Heart right ventricle (tissue), 16 donors: ENCODE data around the gene ABCB6. TPM values are rescaled to one million over a fixed set of nuclear protein-coding genes. Genes with fewer than 3 reads are reported as not detected.

Source experiments
- ATAC-seq, 8 donors: fragments of 200-7000 bp; cut with Tn5 transposase; one replicate each; pipeline ENCODE4 v1.9.1; 2020; ENCODE audit warnings: mild to moderate bottlenecking in 8 of 8, moderate library complexity in 8 of 8, moderate number of reproducible peaks in 1 of 8
- DNase-seq, 2 donors: peaks; one replicate each; pipeline ENCODE4 v3.0.0-alpha.2; 2020
- H3K27ac ChIP-seq, 10 donors: fragments of 200-600 bp; sonication (generic) in 2 of 10; one replicate each; pipeline versions ENCODE4 v1.5.0 to v1.8.0; 2020 to 2022; ENCODE audit warnings: mild to moderate bottlenecking in 3 of 10
- H3K27me3 ChIP-seq, 7 donors: fragments of 200-600 bp; one replicate each; pipeline ENCODE4 v1.8.0; 2021 to 2022; ENCODE audit warnings: mild to moderate bottlenecking in 2 of 7
- H3K36me3 ChIP-seq, 9 donors: fragments of 200-600 bp; sonication (generic) in 1 of 9; one replicate each; pipeline versions ENCODE4 v1.5.0 to v1.8.0; 2020 to 2022; ENCODE audit warnings: mild to moderate bottlenecking in 2 of 9
- H3K4me1 ChIP-seq, 9 donors: fragments of 200-600 bp; sonication (generic) in 1 of 9; one replicate each; pipeline versions ENCODE4 v1.5.0 to v1.8.0; 2020 to 2022; ENCODE audit warnings: mild to moderate bottlenecking in 4 of 9
- H3K4me3 ChIP-seq, 10 donors: fragments of 200-600 bp; sonication (generic) in 2 of 10; one replicate each; pipeline versions ENCODE4 v1.5.0 to v1.8.0; 2020 to 2022; ENCODE audit warnings: mild to moderate bottlenecking in 7 of 10, moderate library complexity in 2 of 10
- H3K9me3 ChIP-seq, 11 donors: fragments of 200-600 bp in 10 of 11; sonication (generic) in 2 of 11; one replicate each; pipeline versions ENCODE4 v1.5.0 to v1.8.0; 2013 to 2022; ENCODE audit warnings: mild to moderate bottlenecking in 2 of 11, control low read depth in 1 of 11, moderate library complexity in 1 of 11
- WGBS, 2 donors: extraction: QIAGEN DNeasy Blood & Tissue Kit; methylation state at CpG; one replicate each; pipeline ENCODE4 v1.1.7; 2013; ENCODE audit warnings: inconsistent platforms in 1 of 2; 5-methylcytosine and 5-hydroxymethylcytosine counted together
- intact Hi-C, 10 donors: fragments of 100-400 bp; cut with DNase I; formaldehyde crosslinking; loops; one replicate each; pipeline versions ENCODE4 v1.11.1 to v1.14.2; 2022
- polyA plus RNA-seq, 2 donors: library from polyadenylated mRNA; stranded (reverse); fragments of 200-250 nt; gene quantifications; one replicate each; pipeline ENCODE4 v1.2.3, GENCODE V29; 2013
- total RNA-seq, 10 donors: library from RNA; stranded (reverse); fragmentation: NEBNext Ultra II Directional in 3 of 10; extraction: Animal tissue kit (Norgen Biotek cat#: 25700) in 3 of 10; gene quantifications; one replicate each; pipeline versions ENCODE4 v1.2.1 to v1.2.4, GENCODE V29; 2021 to 2023
- TF ChIP-seq, protein P1 (sequence below), 9 donors: fragments of 200-600 bp; sonication (generic) in 2 of 9; IDR thresholded peaks; one replicate each; pipeline versions ENCODE4 v1.5.0 to v1.8.0; 2021 to 2022; ENCODE audit warnings: antibody characterized with exemption in 9 of 9, mild to moderate bottlenecking in 5 of 9, moderate library complexity in 1 of 9
- donor health status: Arrhythmogenic right ventricular cardiomyopathy.
- donor health status: ischemic (EF 13 %, LVEDD 7.1; RV severe dilation, severe dysfunction).
- donor health status: healthy with polysubstance abuse.
- donor health status: DM: no; HTN: yes; CAD: no.
- donor health status: DM: no; HTN: no; CAD: no.
- donor health status: ischemic (EF 25% LVEDD 6.9; RV normal size, moderate dysfunction).
- donor health status: ischemic (EF 25% LVEDD 5.7; RV mildly dilated, moderate dysfunction).
- donor health status: healthy.
- donor health status: DM: yes; HTN: yes; CAD: no.
- donor health status: Ischemic cardiomyopathy.
- donor health status: ischemic (EF 35%, LVEDD 5.7; RV mildly dilated, moderate dysfunction).
- donor health status: nonischemic (EF 11% LVEDD 7.7; RV severe dilation, severe dysfunction).
- donor health status: DM: yes; HTN: yes; CAD: no.
- donor health status: PGD.
- donor health status: ischemic (EF 29% LVEDD 5.4; RV normal size, mild dysfunction).
- donor health status: nonischemic (EF 23%, LVEDD 6.1; RV moderate dilation, normal function).

Gene ABCB6
- total and polyA plus RNA-seq, 12 donors: 9.8 to 34.0 (median 18.5) TPM

DNA sequence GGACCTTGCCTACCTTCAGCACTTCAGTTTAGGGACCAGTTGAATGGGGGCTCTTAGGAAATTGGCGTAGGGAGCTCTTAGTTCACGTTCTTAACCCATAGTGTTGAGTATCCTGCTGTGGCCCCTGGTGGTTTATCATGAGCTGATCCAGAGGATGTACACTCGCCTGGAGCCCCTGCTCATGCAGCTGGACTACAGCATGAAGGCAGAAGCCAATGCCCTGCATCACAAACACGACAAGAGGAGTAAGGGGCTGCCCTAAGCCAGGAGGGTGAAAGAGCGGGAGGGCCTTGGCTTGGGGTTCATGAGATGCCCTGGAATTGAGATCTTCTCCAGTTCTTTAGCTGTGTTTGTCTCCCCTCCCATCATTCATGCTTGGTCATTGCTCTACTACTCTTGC lies 37.8 kb downstream of the ABCB6 start:
- no peaks in the 10 kb centered on the region for H3K27me3 ChIP-seq
- 88 to 91% methylated on average over 5 of the region's 5 CpGs for WGBS, 2 donors
- peaks cover 0 to 68% (median 46%) of the 10 kb centered on the region in 9 donors for H3K36me3 ChIP-seq
- no peak for ATAC-seq
- no peak for DNase-seq
- no peak overlapping the region for H3K4me3 ChIP-seq
- H3K27ac ChIP-seq: no peak overlapping the region
- intact Hi-C loops: no loop called here
- TF ChIP-seq, protein P1, sequence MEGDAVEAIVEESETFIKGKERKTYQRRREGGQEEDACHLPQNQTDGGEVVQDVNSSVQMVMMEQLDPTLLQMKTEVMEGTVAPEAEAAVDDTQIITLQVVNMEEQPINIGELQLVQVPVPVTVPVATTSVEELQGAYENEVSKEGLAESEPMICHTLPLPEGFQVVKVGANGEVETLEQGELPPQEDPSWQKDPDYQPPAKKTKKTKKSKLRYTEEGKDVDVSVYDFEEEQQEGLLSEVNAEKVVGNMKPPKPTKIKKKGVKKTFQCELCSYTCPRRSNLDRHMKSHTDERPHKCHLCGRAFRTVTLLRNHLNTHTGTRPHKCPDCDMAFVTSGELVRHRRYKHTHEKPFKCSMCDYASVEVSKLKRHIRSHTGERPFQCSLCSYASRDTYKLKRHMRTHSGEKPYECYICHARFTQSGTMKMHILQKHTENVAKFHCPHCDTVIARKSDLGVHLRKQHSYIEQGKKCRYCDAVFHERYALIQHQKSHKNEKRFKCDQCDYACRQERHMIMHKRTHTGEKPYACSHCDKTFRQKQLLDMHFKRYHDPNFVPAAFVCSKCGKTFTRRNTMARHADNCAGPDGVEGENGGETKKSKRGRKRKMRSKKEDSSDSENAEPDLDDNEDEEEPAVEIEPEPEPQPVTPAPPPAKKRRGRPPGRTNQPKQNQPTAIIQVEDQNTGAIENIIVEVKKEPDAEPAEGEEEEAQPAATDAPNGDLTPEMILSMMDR (IDR thresholded peaks at IDR 0.05): no peak
- no peaks in the 10 kb centered on the region for H3K9me3 ChIP-seq
- peaks cover 6 to 43% (median 24%) of the 10 kb centered on the region in 9 donors for H3K4me1 ChIP-seq

DNA sequence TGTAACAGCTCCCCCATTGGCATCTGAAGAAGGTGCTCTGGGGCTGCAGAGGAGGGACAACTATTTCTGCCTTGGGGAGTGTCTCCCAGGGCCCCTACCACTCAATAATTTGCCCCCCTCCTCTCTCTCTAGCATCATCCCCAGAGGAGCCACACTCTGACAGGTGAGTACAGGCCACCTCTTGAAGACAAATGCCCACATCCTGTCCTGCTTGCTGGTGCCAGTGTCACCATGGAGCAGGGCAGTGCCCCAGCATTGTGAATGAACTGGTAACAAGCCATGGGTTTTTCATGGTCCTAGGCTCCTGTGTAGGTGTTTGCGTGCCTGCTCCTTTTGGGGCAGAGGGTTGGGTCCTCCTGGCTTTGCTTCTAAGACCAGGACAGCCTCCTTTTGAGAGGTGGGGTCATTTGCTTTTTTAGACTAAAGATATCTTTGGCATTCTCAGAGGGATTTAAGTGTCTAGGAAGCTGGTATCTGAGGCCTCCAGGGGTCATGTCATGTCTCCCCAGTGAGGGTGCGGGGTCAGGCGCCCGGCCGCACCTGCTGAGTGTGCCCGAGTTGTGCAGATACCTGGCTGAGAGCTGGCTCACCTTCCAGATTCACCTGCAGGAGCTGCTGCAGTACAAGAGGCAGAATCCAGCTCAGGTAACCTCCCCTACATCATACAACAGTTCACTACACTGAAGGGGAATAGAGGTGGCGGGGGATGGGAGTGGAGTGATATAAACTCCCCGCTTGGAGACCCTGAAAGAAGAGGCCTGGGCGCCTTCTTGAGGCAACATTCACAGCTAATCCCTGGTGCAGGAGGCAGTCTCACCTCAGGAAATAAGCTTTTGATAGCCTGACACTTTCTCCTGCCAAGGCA lies 38.9 kb downstream of the ABCB6 start:
- no peaks in the 10 kb centered on the region for H3K9me3 ChIP-seq
- WGBS, 2 donors: 97 to 98% methylated on average over 9 of the region's 9 CpGs
- intact Hi-C loops: loop anchor here in 6 of 10 donors (1.0 to 10.0 kb wide), 8 partner anchors 19 to 207 kb away; partner anchors contain the start of genes DNPEP (in 4 of the 6), ABCB6 (in 2 of the 6), DNAJB2 (in 1 of the 6) and NHEJ1 (in 1 of the 6)
- H3K4me1 ChIP-seq: peaks cover 11 to 54% (median 35%) of the 10 kb centered on the region in 9 donors
- TF ChIP-seq, protein P1 (IDR thresholded peaks at IDR 0.05): no peak
- no peak overlapping the region for H3K27ac ChIP-seq
- no peaks in the 10 kb centered on the region for H3K27me3 ChIP-seq
- peak overlapping the region in 2 of 10 donors; percentile 90 to 95 for H3K4me3 ChIP-seq
- H3K36me3 ChIP-seq: peaks cover 0 to 63% (median 49%) of the 10 kb centered on the region in 9 donors
- ATAC-seq (no peak), DNase-seq (no peak)

DNA sequence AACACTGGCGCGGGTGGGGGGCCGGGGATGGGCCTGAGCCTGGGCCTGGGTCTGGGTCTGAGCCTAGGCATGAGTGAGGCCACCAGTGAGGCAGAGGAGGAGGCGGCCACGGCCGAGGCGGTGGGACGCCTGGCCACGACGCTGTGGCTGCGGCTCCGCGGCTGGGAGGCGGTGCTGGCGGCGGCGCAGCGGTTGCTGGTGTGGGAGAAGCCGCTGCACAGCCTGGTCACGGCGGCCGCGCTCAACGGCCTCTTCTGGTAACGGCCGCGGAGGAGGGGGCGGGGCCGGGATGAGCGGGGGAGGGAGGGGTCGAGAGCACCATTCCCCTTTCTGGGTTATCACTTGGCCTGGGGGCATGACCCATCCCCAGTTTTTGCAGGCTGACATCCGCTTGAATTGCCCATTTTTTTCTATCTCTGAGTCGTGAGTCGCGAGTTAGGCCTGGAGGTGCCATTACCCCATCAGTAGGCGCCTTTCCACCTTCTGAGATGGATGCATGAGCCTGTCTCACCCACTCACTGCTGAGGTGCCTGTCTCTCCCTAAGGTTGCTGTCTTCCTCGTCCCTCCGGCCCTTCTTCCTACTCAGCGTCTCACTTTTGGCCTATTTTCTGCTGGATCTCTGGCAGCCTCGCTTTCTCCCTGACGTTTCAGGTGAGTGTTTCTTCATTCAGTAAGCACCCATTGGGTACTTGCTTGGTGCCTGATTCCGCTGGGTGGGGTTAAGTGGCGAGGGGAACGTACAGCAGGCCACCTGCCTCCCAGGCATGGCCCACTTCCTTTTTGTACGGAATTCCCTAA lies 40.2 kb downstream of the ABCB6 start:
- peaks cover under 1 to 63% (median 56%) of the 10 kb centered on the region in 9 donors for H3K36me3 ChIP-seq
- H3K27me3 ChIP-seq: no peaks in the 10 kb centered on the region
- peak overlapping the region; percentile 42 to 97 (median 92) for H3K4me3 ChIP-seq
- H3K27ac ChIP-seq: peak overlapping the region; percentile 89 to 100 (median 99)
- intact Hi-C loops: loop anchor here in 6 of 10 donors (1.0 to 10.0 kb wide), 9 partner anchors 18 to 209 kb away; partner anchors contain the start of genes DNPEP (in 4 of the 6), ABCB6 (in 2 of the 6), ZFAND2B (in 2 of the 6) and ANKZF1 (in 1 of the 6)
- H3K4me1 ChIP-seq: peaks cover 11 to 61% (median 37%) of the 10 kb centered on the region in 9 donors
- ATAC-seq: peak in 6 of 8 donors; percentile 0 to 8 (median 2)
- no peaks in the 10 kb centered on the region for H3K9me3 ChIP-seq
- TF ChIP-seq, protein P1 (IDR thresholded peaks at IDR 0.05): no peak
- DNase-seq: peak; percentile 43 to 66
- 3 to 4% methylated on average over 45 of the region's 45 CpGs for WGBS, 2 donors
